Mesodermal cell (in vitro differentiated cells): ENCODE data around the gene CHN1.

Source experiments
- H3K27ac ChIP-seq: 2 replicates; pipeline ENCODE4 v1.7.0; 2013; ENCODE audit warnings: mild to moderate bottlenecking, low read depth, low read length, moderate library complexity; ENCODE audit not compliant: severe bottlenecking
- H3K36me3 ChIP-seq: 2 replicates; pipeline ENCODE4 v1.7.1; 2013; ENCODE audit warnings: mild to moderate bottlenecking, low read length, moderate library complexity; ENCODE audit not compliant: control insufficient read depth, insufficient read depth
- H3K4me1 ChIP-seq: one replicate; pipeline ENCODE4 v1.7.1; 2013; ENCODE audit warnings: mild to moderate bottlenecking, low read length; ENCODE audit not compliant: insufficient read depth, control insufficient read depth, poor library complexity, severe bottlenecking
- H3K4me3 ChIP-seq: 2 replicates; pipeline ENCODE4 v1.7.0; 2013; ENCODE audit warnings: low read length, control low read depth, mild to moderate bottlenecking; ENCODE audit not compliant: insufficient read depth, poor library complexity, severe bottlenecking; ENCODE audit errors: extremely low read depth
- H3K9me3 ChIP-seq: 2 replicates; pipeline ENCODE4 v1.7.1; 2013; ENCODE audit warnings: mild to moderate bottlenecking, low read length, moderate library complexity; ENCODE audit not compliant: control insufficient read depth
- WGBS, 2 experiments: methylation state at CpG; one replicate each; pipeline ENCODE4 v1.1.5; 2013; ENCODE audit warnings: missing lambda C conversion rate in 2 of 2; ENCODE audit not compliant: insufficient coverage in 2 of 2; 5-methylcytosine and 5-hydroxymethylcytosine counted together

CHN1 gene

GRCh38 chr2:174844295-174844708 lies 160.9 kb downstream of the CHN1 start:
- H3K4me1 ChIP-seq = peaks cover 16% of the 10 kb centered on the region
- WGBS, 2 experiments = 78 to 85% methylated on average over 1 to 2 of the region's 6 CpGs
- H3K9me3 ChIP-seq = no peaks in the 10 kb centered on the region
- H3K36me3 ChIP-seq = no peaks in the 10 kb centered on the region
- no peak overlapping the region for H3K4me3 ChIP-seq
- H3K27ac ChIP-seq = no peak overlapping the region

DNA sequence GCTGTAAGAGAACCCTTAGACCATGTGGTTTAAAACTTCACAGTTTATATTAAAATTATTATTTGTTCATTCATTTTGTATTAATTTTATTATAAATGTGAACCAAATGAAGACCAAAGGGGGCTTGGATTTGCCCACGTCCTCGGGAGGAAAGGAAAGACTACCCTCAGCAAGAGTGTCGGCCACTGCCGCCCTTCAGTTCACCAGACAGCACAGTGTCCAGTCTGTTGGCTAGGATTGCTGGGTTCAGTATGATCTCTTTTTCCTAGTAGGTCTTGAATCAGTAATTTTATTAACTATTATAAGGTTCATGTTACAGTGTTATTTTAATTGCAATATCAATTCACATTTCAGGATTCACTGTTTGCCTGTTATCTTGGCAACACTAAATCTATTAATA lies 162.7 kb downstream of the CHN1 start:
- no CpG with 5 or more reads among the region's 4 CpGs for WGBS, 2 experiments
- H3K9me3 ChIP-seq = no peaks in the 10 kb centered on the region
- H3K4me1 ChIP-seq = peaks cover 16% of the 10 kb centered on the region
- H3K36me3 ChIP-seq = no peaks in the 10 kb centered on the region
- no peak overlapping the region for H3K27ac ChIP-seq
- H3K4me3 ChIP-seq = no peak overlapping the region

DNA sequence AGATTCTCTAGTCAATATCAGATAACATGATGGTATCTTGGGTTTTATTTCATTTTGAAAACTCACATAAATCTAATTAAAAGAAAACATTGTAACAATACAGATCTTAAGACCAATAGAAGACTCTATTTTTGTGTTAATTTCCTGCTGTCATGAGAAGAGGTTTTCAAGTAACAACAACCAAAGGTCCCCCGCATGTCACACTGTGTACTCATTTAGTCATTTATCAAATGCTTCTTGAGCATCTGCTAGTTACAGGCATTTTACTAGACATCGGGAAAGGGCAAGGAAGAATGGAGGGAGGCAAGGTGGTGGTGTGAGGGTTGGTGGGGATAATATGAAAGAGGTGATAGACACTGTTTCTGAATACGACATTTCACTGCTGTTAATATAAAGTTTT lies 163.2 kb downstream of the CHN1 start:
- 100% methylated on average over 1 of the region's 3 CpGs; no CpG with 5 or more reads in 1 of the 2 experiments for WGBS, 2 experiments
- H3K27ac ChIP-seq = no peak overlapping the region
- H3K9me3 ChIP-seq = no peaks in the 10 kb centered on the region
- no peak overlapping the region for H3K4me3 ChIP-seq
- peaks cover 16% of the 10 kb centered on the region for H3K4me1 ChIP-seq
- H3K36me3 ChIP-seq = no peaks in the 10 kb centered on the region

- no CpG with 5 or more reads among the region's 2 CpGs for WGBS, 2 experiments
- no peak overlapping the region for H3K27ac ChIP-seq
- H3K36me3 ChIP-seq = no peaks in the 10 kb centered on the region
- H3K9me3 ChIP-seq = no peaks in the 10 kb centered on the region
- no peak overlapping the region for H3K4me3 ChIP-seq
- H3K4me1 ChIP-seq = peaks cover 20% of the 10 kb centered on the region
These were observed 163.8 kb downstream of the CHN1 start for GRCh38 chr2:174841350-174841749.

DNA sequence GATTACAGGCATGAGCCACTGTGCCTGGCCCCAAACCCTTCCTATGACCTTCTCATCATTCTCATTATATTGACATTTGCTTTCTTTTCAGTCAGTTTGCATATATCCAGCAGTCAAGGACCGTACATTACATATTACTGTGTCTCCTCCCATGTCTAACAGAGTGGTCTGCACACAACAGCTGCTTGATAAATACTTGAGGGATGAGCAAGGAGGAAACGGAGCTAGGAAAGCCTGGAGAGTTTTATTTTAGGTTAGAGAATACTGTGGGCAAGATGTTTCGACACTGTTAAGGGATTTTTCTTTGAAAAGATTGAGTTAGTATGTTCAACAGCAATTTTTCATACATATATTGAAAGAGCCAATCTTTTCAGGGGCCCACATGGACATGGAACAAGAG lies 164.7 kb downstream of the CHN1 start:
- H3K36me3 ChIP-seq = no peaks in the 10 kb centered on the region
- 100% methylated on average over 1 of the region's 3 CpGs; no CpG with 5 or more reads in 1 of the 2 experiments for WGBS, 2 experiments
- H3K27ac ChIP-seq = no peak overlapping the region
- no peak overlapping the region for H3K4me3 ChIP-seq
- peaks cover 23% of the 10 kb centered on the region for H3K4me1 ChIP-seq
- H3K9me3 ChIP-seq = no peaks in the 10 kb centered on the region

DNA sequence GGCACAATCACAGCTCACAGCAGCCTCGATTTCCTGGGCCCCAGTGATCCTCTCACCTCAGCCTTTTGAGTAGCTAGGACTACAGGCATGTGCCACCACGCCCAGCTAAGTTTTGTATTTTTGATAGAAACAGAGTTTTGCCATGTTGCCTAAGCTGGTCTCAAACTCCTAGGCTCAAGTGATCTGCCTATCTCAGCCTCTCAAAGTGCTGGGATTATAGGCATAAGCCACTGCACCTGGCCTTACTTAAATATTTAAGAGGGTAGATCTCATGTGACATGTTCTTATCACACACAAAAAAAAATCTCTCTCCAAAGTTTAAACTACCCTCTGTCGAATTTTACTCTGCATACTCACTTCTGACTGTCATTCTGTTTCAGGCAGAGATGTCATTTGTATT lies 165.5 kb downstream of the CHN1 start:
- Histone ChIP-seq H3K27ac (no peak overlapping the region), H3K36me3 (no peaks in the 10 kb centered on the region), H3K4me3 (no peak overlapping the region), H3K9me3 (no peaks in the 10 kb centered on the region), H3K4me1 (peaks cover 23% of the 10 kb centered on the region)
- WGBS, 2 experiments = 86 to 100% methylated on average over 2 of the region's 3 CpGs

DNA sequence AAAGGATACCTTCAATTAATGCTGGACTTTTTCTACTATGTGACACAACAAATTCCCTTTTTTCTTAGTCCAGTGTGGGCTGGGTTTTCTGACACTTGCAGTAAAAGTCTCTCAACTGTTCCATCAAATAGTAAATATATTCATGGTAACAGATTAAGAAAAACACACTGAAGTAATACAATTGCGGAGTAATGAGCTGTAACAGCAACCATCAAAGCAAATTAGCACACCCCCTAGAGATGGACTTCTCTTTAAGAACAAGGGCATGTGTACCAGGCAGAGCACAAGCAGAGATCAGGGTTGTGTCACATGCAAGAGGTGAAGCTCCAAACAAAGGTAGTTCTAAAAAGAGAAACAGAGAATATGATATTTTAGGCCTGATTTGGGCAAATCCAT lies 168.2 kb downstream of the CHN1 start:
- Histone ChIP-seq H3K9me3 (no peaks in the 10 kb centered on the region), H3K4me1 (peaks cover 23% of the 10 kb centered on the region), H3K36me3 (no peaks in the 10 kb centered on the region), H3K27ac (no peak overlapping the region), H3K4me3 (no peak overlapping the region)
- no CpG with 5 or more reads among the region's 1 CpG for WGBS, 2 experiments

GRCh38 chr2:174836377-174836994 lies 168.7 kb downstream of the CHN1 start:
- Histone ChIP-seq H3K36me3 (no peaks in the 10 kb centered on the region), H3K4me1 (peaks cover 23% of the 10 kb centered on the region), H3K9me3 (no peaks in the 10 kb centered on the region), H3K4me3 (no peak overlapping the region), H3K27ac (no peak overlapping the region)
- no CpG with 5 or more reads among the region's 3 CpGs for WGBS, 2 experiments

DNA sequence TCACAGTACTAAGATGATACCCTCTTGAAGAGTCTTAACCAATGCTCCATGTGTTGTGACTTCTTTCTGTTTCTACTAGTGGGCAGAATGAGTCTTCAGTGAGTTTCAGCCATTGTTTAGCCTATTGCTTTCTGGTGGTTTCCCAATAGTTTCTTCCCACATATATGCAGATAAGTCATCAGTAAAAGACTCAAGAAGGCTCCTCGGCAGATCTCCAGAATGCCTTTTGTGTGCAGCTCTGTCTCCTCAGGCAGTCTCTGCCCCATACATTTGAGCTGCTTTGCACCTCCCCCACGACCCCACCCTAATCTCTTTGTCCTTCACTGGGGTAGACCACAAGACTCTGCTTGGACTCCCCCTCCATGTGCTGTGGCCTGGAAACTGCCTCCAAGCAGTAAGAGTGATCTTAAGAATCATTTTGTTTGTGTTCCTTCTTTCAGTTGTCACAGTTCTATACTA lies 169.4 kb downstream of the CHN1 start:
- WGBS, 2 experiments = 27 to 34% methylated on average over 1 to 2 of the region's 2 CpGs
- H3K9me3 ChIP-seq = no peaks in the 10 kb centered on the region
- no peak overlapping the region for H3K27ac ChIP-seq
- no peaks in the 10 kb centered on the region for H3K36me3 ChIP-seq
- H3K4me1 ChIP-seq = peaks cover 17% of the 10 kb centered on the region
- no peak overlapping the region for H3K4me3 ChIP-seq

- no peak overlapping the region for H3K27ac ChIP-seq
- no peak overlapping the region for H3K4me3 ChIP-seq
- WGBS, 2 experiments = 82 to 93% methylated on average over 3 of the region's 3 CpGs
- H3K9me3 ChIP-seq = no peaks in the 10 kb centered on the region
- H3K36me3 ChIP-seq = no peaks in the 10 kb centered on the region
- H3K4me1 ChIP-seq = peaks cover 11% of the 10 kb centered on the region
These were observed 171.4 kb downstream of the CHN1 start for GRCh38 chr2:174833737-174834136.

DNA sequence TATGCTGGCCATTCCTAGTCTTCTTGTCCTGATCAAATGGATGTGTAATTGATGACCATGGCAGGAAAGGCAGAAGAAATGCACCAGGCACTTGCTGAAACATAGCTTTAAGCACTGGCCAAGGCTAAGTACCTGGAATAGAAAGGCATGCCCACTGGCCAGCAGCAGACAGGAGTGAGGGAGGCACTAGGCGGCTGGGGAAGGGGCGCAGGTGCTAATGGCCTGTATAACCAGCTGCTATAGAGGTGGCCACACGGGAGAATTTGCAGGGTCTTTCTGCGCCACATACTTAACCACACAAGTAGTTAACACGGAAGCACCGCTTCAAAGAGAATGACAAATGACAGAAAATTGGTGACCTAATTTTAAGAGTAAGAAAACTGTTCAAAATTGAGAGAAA lies 174.6 kb downstream of the CHN1 start:
- Histone ChIP-seq H3K36me3 (no peaks in the 10 kb centered on the region), H3K4me1 (peaks cover 28% of the 10 kb centered on the region), H3K9me3 (no peaks in the 10 kb centered on the region), H3K27ac (no peak overlapping the region), H3K4me3 (no peak overlapping the region)
- 92 to 100% methylated on average over 1 to 4 of the region's 6 CpGs for WGBS, 2 experiments
